GM23248 (cell line): ENCODE measurements around the gene SCRN2. TPM values are rescaled to one million over a fixed set of nuclear protein-coding genes. Genes with fewer than 3 reads are reported as not detected.

Source experiments
- DNase-seq: peaks from one replicate; pipeline ENCODE4 v3.0.0-alpha.2; 2015
- H2AFZ ChIP-seq: fragments of 200-600 bp; sonication (generic); 2 replicates; pipeline ENCODE4 v1.6.1; 2016; ENCODE audit warnings: antibody characterized with exemption
- H3F3A ChIP-seq: fragments of 200-600 bp; sonication (generic); 2 replicates; pipeline ENCODE4 v1.6.1; 2016; ENCODE audit warnings: mild to moderate bottlenecking, antibody characterized with exemption, mixed run types; ENCODE audit not compliant: insufficient read depth
- H3K27ac ChIP-seq: fragments of 200-600 bp; sonication (generic); 2 replicates; pipeline ENCODE4 v1.5.1; 2016; ENCODE audit warnings: mild to moderate bottlenecking
- H3K27me3 ChIP-seq: fragments of 200-600 bp; sonication (generic); replicated peaks from 2 replicates; pipeline ENCODE4 v1.6.1; 2016; ENCODE audit warnings: mild to moderate bottlenecking; ENCODE audit not compliant: insufficient read depth
- H3K36me3 ChIP-seq: fragments of 200-600 bp; sonication (generic); 2 replicates; pipeline ENCODE4 v1.6.1; 2016; ENCODE audit warnings: low read depth, mild to moderate bottlenecking
- H3K4me1 ChIP-seq: fragments of 200-600 bp; sonication (generic); 2 replicates; pipeline ENCODE4 v1.6.1; 2016; ENCODE audit warnings: mild to moderate bottlenecking; ENCODE audit not compliant: insufficient read depth
- H3K4me2 ChIP-seq: fragments of 200-600 bp; sonication (generic); one replicate; pipeline ENCODE4 v1.6.1; 2016; ENCODE audit warnings: mild to moderate bottlenecking; ENCODE audit not compliant: unreplicated experiment
- H3K4me3 ChIP-seq: fragments of 200-600 bp; sonication (generic); 2 replicates; pipeline ENCODE4 v1.5.1; 2016; ENCODE audit warnings: mild to moderate bottlenecking
- H3K79me2 ChIP-seq: fragments of 200-600 bp; sonication (generic); 2 replicates; pipeline ENCODE4 v1.6.1; 2016; ENCODE audit warnings: mild to moderate bottlenecking; ENCODE audit not compliant: insufficient read depth
- H3K9ac ChIP-seq: fragments of 200-600 bp; sonication (generic); 2 replicates; pipeline ENCODE4 v1.6.1; 2016; ENCODE audit warnings: mild to moderate bottlenecking
- H3K9me2 ChIP-seq: fragments of 200-600 bp; sonication (generic); 2 replicates; pipeline ENCODE4 v1.6.1; 2016; ENCODE audit warnings: mixed run types, mild to moderate bottlenecking, moderate library complexity; ENCODE audit not compliant: insufficient read depth
- H3K9me3 ChIP-seq: fragments of 200-600 bp; sonication (generic); one replicate; pipeline ENCODE4 v1.6.1; 2017; ENCODE audit warnings: low read depth
- H4K20me1 ChIP-seq: fragments of 200-600 bp; sonication (generic); 2 replicates; pipeline ENCODE4 v1.6.0; 2016; ENCODE audit not compliant: insufficient read depth
- EZH2 ChIP-seq: fragments of 200-600 bp; sonication (generic); IDR thresholded peaks from 2 replicates; pipeline ENCODE4 v1.6.1; 2018; ENCODE audit warnings: antibody characterized with exemption, mild to moderate bottlenecking; ENCODE audit not compliant: insufficient read depth, poor library complexity, severe bottlenecking
- EZH2phosphoT487 ChIP-seq: fragments of 200-600 bp; sonication (generic); IDR thresholded peaks from 2 replicates; pipeline ENCODE4 v1.6.1; 2018; ENCODE audit warnings: antibody characterized with exemption, moderate library complexity, mild to moderate bottlenecking, low read depth; ENCODE audit not compliant: insufficient read depth
- WGBS, 2 experiments: methylation state at CpG; one replicate each; pipeline ENCODE4 v1.1.6; 2015 to 2017; ENCODE audit warnings: low lambda C conversion rate in 2 of 2, low coverage in 1 of 2; ENCODE audit errors: missing lambda C conversion rate in 2 of 2; 5-methylcytosine and 5-hydroxymethylcytosine counted together
- in situ Hi-C: fragments of 300-500 bp; cut with MboI; formaldehyde crosslinking; loops from 2 replicates; pipeline ENCODE4 v1.15.0; 2020
- polyA plus RNA-seq: library from polyadenylated mRNA; unstranded; fragments of >200 nt; fragmentation: Nextera tagmentation; extraction: Ambion mirVana; gene quantifications from 2 replicates; pipeline ENCODE4 v1.2.1, GENCODE V29; 2016
- total RNA-seq: library from RNA; depleted of rRNA; stranded (reverse); fragments of >200 nt; shearing (Covaris generic); gene quantifications from 2 replicates; pipeline ENCODE4 v1.2.3, GENCODE V29; 2014

Gene SCRN2
- total and polyA plus RNA-seq, 2 experiments from 2014 or later: 39.5 to 41.2 TPM

GRCh38 chr17:47804461-47804860 lies 36.6 kb downstream of the SCRN2 start:
- Histone ChIP-seq H3K9me2 (no peaks in the 10 kb centered on the region), H3K4me1 (no peaks in the 10 kb centered on the region), H3K9me3 (no peaks in the 10 kb centered on the region), H4K20me1 (no peaks in the 10 kb centered on the region), H3K27me3 (peaks cover 3% of the 10 kb centered on the region; the same call in 1 of the 2 replicates), H3K4me2 (no peak overlapping the region), H2AFZ (no peak overlapping the region), H3F3A (0 out of 2 replicates have a peak, but pooled peaks cover 2% of the 10 kb centered on the region), H3K9ac (no peak overlapping the region), H3K79me2 (no peaks in the 10 kb centered on the region), H3K4me3 (no peak overlapping the region), H3K27ac (no peak overlapping the region), H3K36me3 (no peaks in the 10 kb centered on the region)
- 45 to 48% methylated on average over 2 to 3 of the region's 3 CpGs for WGBS, 2 experiments
- in situ Hi-C loops: no loop called here
- TF ChIP-seq EZH2phosphoT487 (no peak), EZH2 (no peak)
- no peak for DNase-seq

GRCh38 chr17:47803751-47804150 lies 37.3 kb downstream of the SCRN2 start:
- no peak overlapping the region for H2AFZ ChIP-seq
- no peak overlapping the region for H3K27ac ChIP-seq
- H3K9me2 ChIP-seq: no peaks in the 10 kb centered on the region
- no peak for DNase-seq
- no peak overlapping the region for H3K4me3 ChIP-seq
- no peaks in the 10 kb centered on the region for H3K4me1 ChIP-seq
- in situ Hi-C loops: no loop called here
- peaks cover 3% of the 10 kb centered on the region; the same call in 1 of the 2 replicates for H3K27me3 ChIP-seq
- no peak overlapping the region for H3K9ac ChIP-seq
- no peaks in the 10 kb centered on the region for H3K9me3 ChIP-seq
- no peak overlapping the region for H3K4me2 ChIP-seq
- no peaks in the 10 kb centered on the region for H3F3A ChIP-seq
- no peaks in the 10 kb centered on the region for H3K36me3 ChIP-seq
- TF ChIP-seq EZH2phosphoT487 (no peak), EZH2 (no peak)
- WGBS, 2 experiments: 51 to 57% methylated on average over 6 of the region's 6 CpGs
- no peaks in the 10 kb centered on the region for H3K79me2 ChIP-seq
- H4K20me1 ChIP-seq: no peaks in the 10 kb centered on the region

- Histone ChIP-seq H3K4me1 (no peaks in the 10 kb centered on the region), H3K79me2 (no peaks in the 10 kb centered on the region), H3K9ac (no peak overlapping the region), H3K9me2 (no peaks in the 10 kb centered on the region), H3K4me2 (no peak overlapping the region), H3K9me3 (no peaks in the 10 kb centered on the region), H3K27ac (no peak overlapping the region), H3K4me3 (no peak overlapping the region), H4K20me1 (no peaks in the 10 kb centered on the region), H3K36me3 (no peaks in the 10 kb centered on the region), H3F3A (no peaks in the 10 kb centered on the region), H3K27me3 (peaks cover 3% of the 10 kb centered on the region; the same call in 1 of the 2 replicates), H2AFZ (no peak overlapping the region)
- no peak for TF ChIP-seq EZH2
- TF ChIP-seq EZH2phosphoT487: no peak
- in situ Hi-C loops: no loop called here
- 37 to 44% methylated on average over 5 of the region's 5 CpGs for WGBS, 2 experiments
- DNase-seq: no peak
These were observed 37.9 kb downstream of the SCRN2 start for GRCh38 chr17:47803201-47803600.

GRCh38 chr17:47802341-47803022 lies 38.6 kb downstream of the SCRN2 start:
- Histone ChIP-seq H3K4me1 (no peaks in the 10 kb centered on the region), H3K9me2 (no peaks in the 10 kb centered on the region), H3K9ac (no peak overlapping the region), H3K4me2 (no peak overlapping the region), H3K27ac (no peak overlapping the region), H2AFZ (no peak overlapping the region), H4K20me1 (no peaks in the 10 kb centered on the region), H3K36me3 (no peaks in the 10 kb centered on the region), H3F3A (no peaks in the 10 kb centered on the region), H3K4me3 (no peak overlapping the region), H3K79me2 (no peaks in the 10 kb centered on the region), H3K9me3 (no peaks in the 10 kb centered on the region), H3K27me3 (peaks cover 3% of the 10 kb centered on the region; the same call in 1 of the 2 replicates)
- 24 to 26% methylated on average over 9 of the region's 9 CpGs for WGBS, 2 experiments
- peak; percentile 73 for DNase-seq
- no peak for TF ChIP-seq EZH2
- TF ChIP-seq EZH2phosphoT487: no peak
- in situ Hi-C loops: no loop called here
